Small intestine (tissue), 7 donors: ENCODE results near the gene NTRK3. TPM values are rescaled to one million over a fixed set of nuclear protein-coding genes. Genes with fewer than 3 reads are reported as not detected.

Experiments
- DNase-seq, 2 donors: peaks; one replicate each; pipeline versions ENCODE4 v3.0.0 to v3.0.0-alpha.2; 2013
- FAIRE-seq: peaks from 2 replicates; lab custom pipeline; 2012; peaks lifted over from hg19 to GRCh38; lab: Jason Lieb, UNC
- H3K27ac ChIP-seq, 3 donors: one replicate each; pipeline ENCODE4 v1.5.1; 2013; ENCODE audit warnings: low read length in 2 of 3, mild to moderate bottlenecking in 2 of 3, control low read depth in 1 of 3, inconsistent platforms in 1 of 3, low read depth in 1 of 3, moderate library complexity in 1 of 3
- H3K27me3 ChIP-seq, 3 donors: one replicate each; pipeline ENCODE4 v1.6.1; 2013; ENCODE audit warnings: low read length in 3 of 3, inconsistent platforms in 1 of 3; ENCODE audit not compliant: control insufficient read depth in 3 of 3, insufficient read depth in 3 of 3
- H3K36me3 ChIP-seq, 3 donors: one replicate each; pipeline ENCODE4 v1.6.1; 2013; ENCODE audit warnings: low read length in 3 of 3, inconsistent platforms in 1 of 3, low read depth in 1 of 3, mild to moderate bottlenecking in 1 of 3, moderate library complexity in 1 of 3; ENCODE audit not compliant: control insufficient read depth in 3 of 3, insufficient read depth in 2 of 3
- H3K4me1 ChIP-seq, 3 donors: one replicate each; pipeline ENCODE4 v1.6.1; 2013; ENCODE audit warnings: low read length in 2 of 3, inconsistent platforms in 1 of 3, low read depth in 1 of 3, mild to moderate bottlenecking in 1 of 3, moderate library complexity in 1 of 3; ENCODE audit not compliant: control insufficient read depth in 3 of 3, insufficient read depth in 2 of 3
- H3K4me3 ChIP-seq, 3 donors: one replicate each; pipeline ENCODE4 v1.5.1; 2013; ENCODE audit warnings: low read length in 3 of 3, control low read depth in 1 of 3, inconsistent platforms in 1 of 3, low read depth in 1 of 3, mild to moderate bottlenecking in 1 of 3, moderate library complexity in 1 of 3
- H3K9me3 ChIP-seq, 2 donors: one replicate each; pipeline ENCODE4 v1.6.1; 2013; ENCODE audit warnings: low read depth in 1 of 2, low read length in 1 of 2; ENCODE audit not compliant: control insufficient read depth in 2 of 2, insufficient read depth in 1 of 2
- WGBS, 3 donors: extraction: QIAGEN DNeasy Blood & Tissue Kit; methylation state at CpG; one replicate each; pipeline ENCODE4 v1.1.7; 2013; 5-methylcytosine and 5-hydroxymethylcytosine counted together
- polyA plus RNA-seq, 4 donors: library from polyadenylated mRNA; stranded (reverse) in 3 of 4; unstranded in 1 of 4; fragments of 200-250 nt in 3 of 4; fragments of 120-200 nt in 1 of 4; gene quantifications; one replicate each; pipeline versions ENCODE4 v1.2.1 to v1.2.3, GENCODE V29; 2013
- donor health status: healthy with polysubstance abuse.
- donor health status: control.
- donor health status: control.
- donor health status: Bipolar disorder and iron deficiency.
- donor health status: healthy.

The NTRK3 gene
- polyA plus RNA-seq, 4 donors, result under 0.01 to 3.6 (median 0.52) TPM; not detected in 1

- no peaks in the 10 kb centered on the region for H3K36me3 ChIP-seq
- H3K27me3 ChIP-seq, result no peaks in the 10 kb centered on the region
- no peaks in the 10 kb centered on the region for H3K4me1 ChIP-seq
- H3K27ac ChIP-seq, result no peak overlapping the region
- no peak overlapping the region for H3K4me3 ChIP-seq
- no peaks in the 10 kb centered on the region for H3K9me3 ChIP-seq
- WGBS, 3 donors, result 56 to 66% (median 60%) methylated on average over 6 of the region's 6 CpGs
- DNase-seq (no peak), FAIRE-seq (no peak)
Observed at GRCh38 chr15:88069561-88069960, 187.0 kb downstream of the NTRK3 start.

- WGBS, 3 donors, result 43 to 53% (median 44%) methylated on average over 3 of the region's 3 CpGs
- no peak for DNase-seq
- Histone ChIP-seq H3K4me1 (no peaks in the 10 kb centered on the region), H3K4me3 (no peak overlapping the region), H3K27me3 (no peaks in the 10 kb centered on the region), H3K36me3 (no peaks in the 10 kb centered on the region), H3K27ac (no peak overlapping the region), H3K9me3 (no peaks in the 10 kb centered on the region)
- no peak for FAIRE-seq
Observed at GRCh38 chr15:88067331-88067685, 189.2 kb downstream of the NTRK3 start.

- Histone ChIP-seq H3K4me1 (no peaks in the 10 kb centered on the region), H3K9me3 (no peaks in the 10 kb centered on the region), H3K27ac (no peak overlapping the region), H3K36me3 (no peaks in the 10 kb centered on the region), H3K4me3 (no peak overlapping the region), H3K27me3 (no peaks in the 10 kb centered on the region)
- DNase-seq (no peak), FAIRE-seq (no peak)
- WGBS, 3 donors, result 39 to 49% (median 40%) methylated on average over 4 of the region's 4 CpGs
Observed at GRCh38 chr15:88066636-88067330, 189.8 kb downstream of the NTRK3 start.

- peaks cover 0 to 2% (median 0%) of the 10 kb centered on the region in 3 donors for H3K27me3 ChIP-seq
- WGBS, 3 donors, result 76 to 84% (median 77%) methylated on average over 10 of the region's 10 CpGs
- H3K36me3 ChIP-seq, result no peaks in the 10 kb centered on the region
- H3K9me3 ChIP-seq, result no peaks in the 10 kb centered on the region
- no peaks in the 10 kb centered on the region for H3K4me1 ChIP-seq
- DNase-seq (no peak), FAIRE-seq (no peak)
- H3K27ac ChIP-seq, result no peak overlapping the region
- no peak overlapping the region for H3K4me3 ChIP-seq
Observed at GRCh38 chr15:88061452-88061851, 195.1 kb downstream of the NTRK3 start.

- DNase-seq, result no peak
- no peak for FAIRE-seq
- Histone ChIP-seq H3K27me3 (peaks cover 0 to 2% (median 0%) of the 10 kb centered on the region in 3 donors), H3K27ac (no peak overlapping the region), H3K4me1 (no peaks in the 10 kb centered on the region), H3K36me3 (no peaks in the 10 kb centered on the region), H3K9me3 (no peaks in the 10 kb centered on the region), H3K4me3 (no peak overlapping the region)
- 69 to 75% (median 75%) methylated on average over 4 of the region's 4 CpGs for WGBS, 3 donors
Observed at GRCh38 chr15:88060383-88060782, 196.2 kb downstream of the NTRK3 start.

GRCh38 chr15:88057836-88058235 is 198.7 kb downstream of the NTRK3 start:
- Histone ChIP-seq H3K27me3 (peaks cover 0 to 2% (median 0%) of the 10 kb centered on the region in 3 donors), H3K4me3 (no peak overlapping the region), H3K36me3 (no peaks in the 10 kb centered on the region), H3K9me3 (no peaks in the 10 kb centered on the region), H3K4me1 (no peaks in the 10 kb centered on the region), H3K27ac (no peak overlapping the region)
- DNase-seq (no peak), FAIRE-seq (no peak)
- WGBS, 3 donors, result 80 to 87% (median 83%) methylated on average over 9 of the region's 9 CpGs

GRCh38 chr15:88049506-88049905 is 207.0 kb downstream of the NTRK3 start:
- no peaks in the 10 kb centered on the region for H3K36me3 ChIP-seq
- 48 to 64% (median 63%) methylated on average over 1 of the region's 1 CpG for WGBS, 3 donors
- DNase-seq (no peak), FAIRE-seq (no peak)
- H3K4me1 ChIP-seq, result no peaks in the 10 kb centered on the region
- no peaks in the 10 kb centered on the region for H3K27me3 ChIP-seq
- H3K27ac ChIP-seq, result no peak overlapping the region
- no peak overlapping the region for H3K4me3 ChIP-seq
- H3K9me3 ChIP-seq, result no peaks in the 10 kb centered on the region

- Histone ChIP-seq H3K27ac (no peak overlapping the region), H3K27me3 (no peaks in the 10 kb centered on the region), H3K9me3 (no peaks in the 10 kb centered on the region), H3K4me3 (no peak overlapping the region), H3K4me1 (no peaks in the 10 kb centered on the region), H3K36me3 (no peaks in the 10 kb centered on the region)
- FAIRE-seq (no peak), DNase-seq (no peak)
- WGBS, 3 donors, result 54 to 77% (median 64%) methylated on average over 3 of the region's 3 CpGs
Observed at GRCh38 chr15:88048755-88049154, 207.8 kb downstream of the NTRK3 start.

- no peaks in the 10 kb centered on the region for H3K36me3 ChIP-seq
- FAIRE-seq, result no peak
Observed at GRCh38 chr15:88048237-88048636, 208.3 kb downstream of the NTRK3 start.

More at GRCh38 chr15:88048237-88048636, 208.3 kb downstream of the NTRK3 start:
- Histone ChIP-seq H3K4me1 (no peaks in the 10 kb centered on the region), H3K4me3 (no peak overlapping the region), H3K27ac (no peak overlapping the region), H3K27me3 (no peaks in the 10 kb centered on the region), H3K9me3 (no peaks in the 10 kb centered on the region)
- WGBS, 3 donors, result 10 to 46% (median 28%) methylated on average over 2 of the region's 2 CpGs
- DNase-seq, result no peak
